PC-3 (cell line): ENCODE measurements around the gene EXOC2. TPM values are rescaled to one million over a fixed set of nuclear protein-coding genes. Genes with fewer than 3 reads are reported as not detected.

ENCODE experiments used
- ATAC-seq: fragments of 200-7000 bp; cut with Tn5 transposase; 2 replicates; pipeline ENCODE4 v1.9.1; 2020; ENCODE audit warnings: mild to moderate bottlenecking, moderate library complexity
- BruUV-seq: library from RNA; stranded (reverse); fragments of 400-500 nt; replicated peaks from 2 replicates; lab custom pipeline; 2021; lab: Mats Ljungman, UMichigan
- CTCF ChIA-PET: fragments of 300-600 bp; sonication (Branson Sonifier 250); formaldehyde crosslinking; loops from one replicate; lab custom pipeline; 2022; ENCODE audit warnings: antibody characterized with exemption; lab: Charles Lee
- POLR2A ChIA-PET: fragments of 300-600 bp; sonication (Branson Sonifier 250); formaldehyde crosslinking; loops from one replicate; lab custom pipeline; 2022; ENCODE audit warnings: antibody characterized with exemption; ENCODE audit not compliant: unreplicated experiment; lab: Charles Lee
- DNase-seq: peaks from one replicate; pipeline ENCODE4 v3.0.0-alpha.2; 2015
- H2AFZ ChIP-seq: fragments of 300-600 bp; sonication (generic); 2 replicates; pipeline ENCODE4 v1.6.0; 2016; ENCODE audit warnings: antibody characterized with exemption, low read length
- H3F3A ChIP-seq: fragments of 300-600 bp; sonication (generic); one replicate; pipeline ENCODE4 v1.6.0; 2017; ENCODE audit warnings: antibody characterized with exemption, low read length, control low read depth, mild to moderate bottlenecking; ENCODE audit not compliant: unreplicated experiment
- H3K27ac ChIP-seq: fragments of 300-600 bp; sonication (generic); 2 replicates; pipeline ENCODE4 v1.5.1; 2016; ENCODE audit warnings: mild to moderate bottlenecking, low read length
- H3K27me3 ChIP-seq: fragments of 300-600 bp; sonication (generic); 2 replicates; pipeline ENCODE4 v1.6.1; 2016; ENCODE audit warnings: low read length, mixed read lengths
- H3K36me3 ChIP-seq: fragments of 300-600 bp; sonication (generic); 2 replicates; pipeline ENCODE4 v1.6.1; 2016; ENCODE audit warnings: low read depth, mixed run types, low read length, mixed read lengths
- H3K4me1 ChIP-seq: fragments of 300-600 bp; sonication (generic); 2 replicates; pipeline ENCODE4 v1.5.1; 2016; ENCODE audit warnings: low read length; ENCODE audit not compliant: insufficient read depth
- H3K4me2 ChIP-seq: fragments of 300-600 bp; sonication (generic); 2 replicates; pipeline ENCODE4 v1.6.0; 2016; ENCODE audit warnings: low read length
- H3K4me3 ChIP-seq: fragments of 300-600 bp; sonication (generic); 2 replicates; pipeline ENCODE4 v1.5.1; 2016; ENCODE audit warnings: mild to moderate bottlenecking, low read length, mixed read lengths
- H3K79me2 ChIP-seq: fragments of 300-600 bp; sonication (generic); 2 replicates; pipeline ENCODE4 v1.6.1; 2017; ENCODE audit warnings: low read length, mixed read lengths
- H3K9ac ChIP-seq: fragments of 300-600 bp; sonication (generic); 2 replicates; pipeline ENCODE4 v1.6.0; 2016; ENCODE audit warnings: mild to moderate bottlenecking, low read length
- H3K9me2 ChIP-seq: fragments of 300-600 bp; sonication (generic); replicated peaks from 2 replicates; pipeline ENCODE4 v1.6.1; 2016; ENCODE audit warnings: mixed run types, low read length, mixed read lengths
- H3K9me3 ChIP-seq: fragments of 300-600 bp; sonication (generic); 2 replicates; pipeline ENCODE4 v1.6.1; 2016; ENCODE audit warnings: low read length, mixed read lengths
- H4K20me1 ChIP-seq: fragments of 300-600 bp; sonication (generic); 2 replicates; pipeline ENCODE4 v1.6.1; 2016; ENCODE audit warnings: low read length, mixed read lengths
- CTCF ChIP-seq: fragments of 300-600 bp; sonication (generic); conservative IDR thresholded peaks from 2 replicates; pipeline ENCODE4 v1.5.1; 2017; ENCODE audit warnings: antibody characterized with exemption, low read depth, mild to moderate bottlenecking, low read length
- EZH2 ChIP-seq: fragments of 300-600 bp; sonication (generic); IDR thresholded peaks from one replicate; pipeline ENCODE4 v1.6.1; 2017; ENCODE audit warnings: antibody characterized with exemption, mild to moderate bottlenecking, low read length; ENCODE audit not compliant: unreplicated experiment
- EZH2phosphoT487 ChIP-seq: fragments of 300-600 bp; sonication (generic); IDR thresholded peaks from 2 replicates; pipeline ENCODE4 v1.6.1; 2018; ENCODE audit warnings: mild to moderate bottlenecking, antibody characterized with exemption, low read length, borderline replicate concordance
- intact Hi-C: fragments of 100-400 bp; cut with micrococcal nuclease; formaldehyde crosslinking; loops from 2 replicates; pipeline ENCODE4 v1.9.0; 2023
- total RNA-seq: library from RNA; depleted of rRNA; stranded (reverse); fragments of >200 nt; gene quantifications from 2 replicates; pipeline ENCODE4 v1.2.3, GENCODE V29; 2014

The EXOC2 gene
- total RNA-seq, 1 experiment from 2014 or later, result 27.7 TPM

DNA sequence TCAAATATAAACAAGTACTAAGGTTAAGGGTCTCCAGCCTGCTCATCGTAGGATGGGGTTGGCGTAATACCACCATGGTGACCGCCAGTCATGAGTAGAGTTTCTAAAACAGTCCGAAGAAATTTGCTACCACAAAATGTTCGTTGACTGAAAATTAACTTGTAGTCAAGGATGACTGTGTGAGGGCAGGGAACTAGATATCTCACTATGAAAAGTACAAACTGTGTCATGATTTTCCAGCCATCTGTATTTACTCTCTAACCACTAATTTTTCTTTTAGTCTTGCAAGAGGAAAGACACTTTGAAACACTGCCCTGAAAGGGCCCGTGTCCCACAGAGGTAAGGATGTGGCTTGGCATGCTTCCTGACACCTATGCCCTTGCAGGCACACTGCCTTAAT is 201.7 kb downstream of the EXOC2 start:
- Histone ChIP-seq H3K4me2 (no peak overlapping the region), H3K4me3 (no peak overlapping the region), H3K27ac (no peak overlapping the region), H3K36me3 (peaks cover 9% of the 10 kb centered on the region; the same call in 1 of the 2 replicates), H3K9me3 (no peaks in the 10 kb centered on the region), H3K27me3 (no peaks in the 10 kb centered on the region), H3K9ac (no peak overlapping the region), H3K4me1 (no peaks in the 10 kb centered on the region), H3K79me2 (no peaks in the 10 kb centered on the region), H3K9me2 (no peaks in the 10 kb centered on the region), H3F3A (no peaks in the 10 kb centered on the region), H2AFZ (no peak overlapping the region), H4K20me1 (no peaks in the 10 kb centered on the region)
- TF ChIP-seq EZH2phosphoT487, result no peak
- no peak for TF ChIP-seq EZH2
- ATAC-seq, result no peak
- CTCF ChIA-PET, result no interaction called here
- BruUV-seq, result no TSS peak
- intact Hi-C loops, result no loop called here
- DNase-seq, result no peak
- POLR2A ChIA-PET, result no interaction called here

DNA sequence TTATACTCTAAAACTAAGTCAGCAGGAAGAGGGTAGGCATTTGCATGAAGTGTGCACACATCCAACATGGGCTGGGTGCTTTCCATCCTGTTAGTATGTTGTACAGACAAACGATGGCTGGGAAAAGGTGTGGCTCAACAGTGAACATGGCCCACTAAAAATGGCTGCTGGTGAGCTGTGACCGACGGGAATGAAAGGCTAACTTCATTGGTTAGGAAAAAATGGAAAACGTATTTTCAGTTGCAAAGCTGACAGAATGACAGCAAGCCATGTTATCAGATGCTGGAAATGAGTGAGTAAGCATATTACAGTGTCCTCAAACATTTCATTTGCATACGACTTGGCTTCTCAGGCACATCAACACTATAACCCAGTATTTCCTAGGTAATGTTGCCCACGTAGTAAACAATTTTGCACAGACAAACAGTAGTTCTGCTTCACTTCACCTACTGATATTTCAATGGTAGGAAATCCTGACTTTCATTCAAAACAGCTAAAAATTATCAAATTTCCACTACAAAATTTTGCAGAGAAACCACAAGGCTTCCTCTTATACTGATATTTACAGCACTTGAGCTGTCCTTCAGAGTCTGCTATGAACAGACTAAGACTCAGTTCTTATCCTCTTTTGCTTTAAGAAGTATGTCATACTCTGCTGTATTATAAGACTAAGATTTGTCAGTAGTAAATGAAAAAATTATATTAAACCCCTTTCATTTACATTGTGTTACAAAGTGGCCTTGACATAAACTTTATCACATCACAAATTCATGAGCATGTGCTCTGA is 202.5 kb downstream of the EXOC2 start:
- Histone ChIP-seq H3K9me3 (no peaks in the 10 kb centered on the region), H3K79me2 (no peaks in the 10 kb centered on the region), H3K4me2 (no peak overlapping the region), H3F3A (no peaks in the 10 kb centered on the region), H2AFZ (no peak overlapping the region), H3K4me3 (no peak overlapping the region), H3K9me2 (no peaks in the 10 kb centered on the region), H3K9ac (no peak overlapping the region), H4K20me1 (no peaks in the 10 kb centered on the region), H3K36me3 (peaks cover 2% of the 10 kb centered on the region; the same call in 1 of the 2 replicates), H3K27me3 (no peaks in the 10 kb centered on the region), H3K27ac (no peak overlapping the region), H3K4me1 (no peaks in the 10 kb centered on the region)
- TF ChIP-seq CTCF (no peak), EZH2phosphoT487 (no peak), EZH2 (no peak)
- BruUV-seq, result no TSS peak
- ChIA-PET CTCF (no interaction called here), POLR2A (no interaction called here)
- ATAC-seq (no peak), DNase-seq (no peak)
- intact Hi-C loops, result no loop called here

DNA sequence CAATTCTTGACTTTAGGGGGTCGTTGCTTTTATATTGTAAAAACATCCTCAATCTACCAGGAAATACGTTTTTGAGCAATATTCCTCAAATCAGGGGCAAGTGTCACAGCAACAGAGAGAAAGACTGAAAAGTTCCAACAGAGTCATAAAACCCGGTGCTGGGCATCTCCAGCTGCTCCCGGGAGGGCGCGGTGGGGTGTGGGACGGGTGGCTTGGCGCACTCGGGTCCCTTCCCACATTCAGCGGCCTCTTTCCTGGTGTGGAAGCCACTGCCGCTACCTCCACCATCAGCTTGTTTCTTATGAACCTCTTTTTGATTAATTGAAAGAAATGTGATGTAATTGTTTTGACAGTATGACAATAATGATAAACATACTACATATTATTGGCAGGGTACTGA is 203.2 kb downstream of the EXOC2 start:
- Histone ChIP-seq H3K9ac (no peak overlapping the region), H3K9me3 (no peaks in the 10 kb centered on the region), H3K27ac (no peak overlapping the region), H3K27me3 (no peaks in the 10 kb centered on the region), H3K36me3 (no peaks in the 10 kb centered on the region; the same call in 1 of the 2 replicates), H3F3A (no peaks in the 10 kb centered on the region), H3K4me2 (no peak overlapping the region), H3K4me3 (no peak overlapping the region), H3K79me2 (no peaks in the 10 kb centered on the region), H3K4me1 (no peaks in the 10 kb centered on the region), H3K9me2 (no peaks in the 10 kb centered on the region), H2AFZ (no peak overlapping the region), H4K20me1 (no peaks in the 10 kb centered on the region)
- BruUV-seq, result no TSS peak
- no peak for TF ChIP-seq EZH2phosphoT487
- no peak for TF ChIP-seq EZH2
- no peak for TF ChIP-seq CTCF
- DNase-seq (no peak), ATAC-seq (no peak)
- ChIA-PET POLR2A (no interaction called here), CTCF (no interaction called here)
- intact Hi-C loops, result no loop called here
